ENCODE measurements around the gene ATAT1. TPM values are rescaled to one million over a fixed set of nuclear protein-coding genes. Genes with fewer than 3 reads are reported as not detected.
A peak's percentile ranks its signal among the peaks of the same experiment; 100 is the strongest.

The ATAT1 gene
- total and polyA plus RNA-seq, 2 of the 13 experiments (the other 11 are each of a cell fraction or from before 2014, with no cell fraction given): 9.2 to 23.6 TPM

DNA sequence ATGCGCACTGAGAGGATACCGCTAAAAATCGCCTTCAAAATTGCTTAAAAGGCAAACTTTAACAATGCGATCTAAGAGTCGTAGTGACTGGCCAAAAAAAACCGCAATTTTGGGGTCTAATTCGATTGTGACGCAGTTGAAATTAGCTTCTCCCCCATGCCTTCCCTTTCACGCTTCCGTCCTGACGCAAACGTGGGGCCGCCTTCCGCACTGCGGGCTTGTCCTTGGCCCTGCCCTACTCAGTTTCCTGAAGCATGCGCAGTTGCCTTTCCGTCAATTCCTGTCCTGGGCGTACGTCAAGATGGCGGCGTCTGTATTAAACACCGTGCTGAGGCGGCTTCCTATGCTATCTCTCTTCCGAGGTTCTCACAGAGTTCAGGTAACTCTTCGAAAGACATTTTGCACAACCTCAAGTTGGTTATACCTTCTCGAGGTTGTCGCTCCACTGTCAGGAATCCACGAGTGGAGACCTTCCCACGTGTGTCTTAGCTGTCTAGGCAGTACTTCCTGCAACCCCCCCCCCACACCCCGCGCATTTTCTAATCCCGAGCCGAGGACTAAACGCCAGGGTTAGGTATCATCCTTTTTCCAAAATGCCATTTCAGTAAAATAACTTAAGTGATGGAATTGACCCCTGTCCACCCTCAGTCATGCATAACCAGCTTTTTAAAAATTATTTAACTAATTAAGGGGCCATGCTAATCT lies 9.0 kb upstream of the ATAT1 start, which contains the start of gene MRPS18B (continued):
- TF ChIP-seq, protein P1, sequence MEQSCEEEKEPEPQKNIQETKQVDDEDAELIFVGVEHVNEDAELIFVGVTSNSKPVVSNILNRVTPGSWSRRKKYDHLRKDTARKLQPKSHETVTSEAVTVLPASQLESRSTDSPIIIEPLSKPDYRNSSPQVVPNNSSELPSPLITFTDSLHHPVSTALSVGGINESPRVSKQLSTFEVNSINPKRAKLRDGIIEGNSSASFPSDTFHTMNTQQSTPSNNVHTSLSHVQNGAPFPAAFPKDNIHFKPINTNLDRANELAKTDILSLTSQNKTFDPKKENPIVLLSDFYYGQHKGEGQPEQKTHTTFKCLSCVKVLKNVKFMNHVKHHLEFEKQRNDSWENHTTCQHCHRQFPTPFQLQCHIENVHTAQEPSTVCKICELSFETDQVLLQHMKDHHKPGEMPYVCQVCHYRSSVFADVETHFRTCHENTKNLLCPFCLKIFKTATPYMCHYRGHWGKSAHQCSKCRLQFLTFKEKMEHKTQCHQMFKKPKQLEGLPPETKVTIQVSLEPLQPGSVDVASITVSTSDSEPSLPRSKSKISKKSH (CRISPR knock-in tag; IDR thresholded peaks at IDR 0.05; ENCODE audit: borderline replicate concordance): 0 out of 2 replicates have a peak, but pooled peaks have one; percentile 84
- TF ChIP-seq GATAD2A (CRISPR knock-in tag; IDR thresholded peaks at IDR 0.05): peak; percentile 28
- TF ChIP-seq ADNP (CRISPR knock-in tag; IDR thresholded peaks at IDR 0.05): no peak
- TF ChIP-seq TMF1 (CRISPR knock-in tag; IDR thresholded peaks at IDR 0.05; ENCODE audit: low read depth): no peak; the same call in 1 of the 2 replicates
- TF ChIP-seq ZNF577 (CRISPR knock-in tag; IDR thresholded peaks at IDR 0.05; ENCODE audit: borderline replicate concordance, low read depth): no peak
- peak; percentile 40 for TF ChIP-seq ZNF331 (CRISPR knock-in tag; IDR thresholded peaks at IDR 0.05)
- TF ChIP-seq MAFG (CRISPR knock-in tag; IDR thresholded peaks at IDR 0.05): no peak
- TF ChIP-seq MED8 (CRISPR knock-in tag; IDR thresholded peaks at IDR 0.05; ENCODE audit: insufficient replicate concordance): peak; percentile 64
- TF ChIP-seq ARNTL (CRISPR knock-in tag; IDR thresholded peaks at IDR 0.05): 0 out of 2 replicates have a peak, but pooled peaks have one; percentile 59
- TF ChIP-seq, protein P2, sequence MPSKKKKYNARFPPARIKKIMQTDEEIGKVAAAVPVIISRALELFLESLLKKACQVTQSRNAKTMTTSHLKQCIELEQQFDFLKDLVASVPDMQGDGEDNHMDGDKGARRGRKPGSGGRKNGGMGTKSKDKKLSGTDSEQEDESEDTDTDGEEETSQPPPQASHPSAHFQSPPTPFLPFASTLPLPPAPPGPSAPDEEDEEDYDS (CRISPR knock-in tag; IDR thresholded peaks at IDR 0.05): peak; percentile 92
- TF ChIP-seq ZNF878 (CRISPR knock-in tag; IDR thresholded peaks at IDR 0.05): peak; percentile 72; the same call in 1 of the 2 replicates
- peak; percentile 66; the same call in 1 of the 2 replicates for TF ChIP-seq SNAPC2 (CRISPR knock-in tag; IDR thresholded peaks at IDR 0.05)
- TF ChIP-seq, protein P3, sequence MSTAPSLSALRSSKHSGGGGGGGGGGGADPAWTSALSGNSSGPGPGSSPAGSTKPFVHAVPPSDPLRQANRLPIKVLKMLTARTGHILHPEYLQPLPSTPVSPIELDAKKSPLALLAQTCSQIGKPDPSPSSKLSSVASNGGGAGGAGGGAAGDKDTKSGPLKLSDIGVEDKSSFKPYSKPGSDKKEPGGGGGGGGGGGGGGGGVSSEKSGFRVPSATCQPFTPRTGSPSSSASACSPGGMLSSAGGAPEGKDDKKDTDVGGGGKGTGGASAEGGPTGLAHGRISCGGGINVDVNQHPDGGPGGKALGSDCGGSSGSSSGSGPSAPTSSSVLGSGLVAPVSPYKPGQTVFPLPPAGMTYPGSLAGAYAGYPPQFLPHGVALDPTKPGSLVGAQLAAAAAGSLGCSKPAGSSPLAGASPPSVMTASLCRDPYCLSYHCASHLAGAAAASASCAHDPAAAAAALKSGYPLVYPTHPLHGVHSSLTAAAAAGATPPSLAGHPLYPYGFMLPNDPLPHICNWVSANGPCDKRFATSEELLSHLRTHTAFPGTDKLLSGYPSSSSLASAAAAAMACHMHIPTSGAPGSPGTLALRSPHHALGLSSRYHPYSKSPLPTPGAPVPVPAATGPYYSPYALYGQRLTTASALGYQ (CRISPR knock-in tag; IDR thresholded peaks at IDR 0.05): no peak
- no peak for TF ChIP-seq PHF21A (CRISPR knock-in tag; IDR thresholded peaks at IDR 0.05)
- no peak for TF ChIP-seq KAT2B (IDR thresholded peaks at IDR 0.05; ENCODE audit: borderline replicate concordance, low read depth, low read length)
- peak; percentile 97 for TF ChIP-seq YY1 (IDR thresholded peaks at IDR 0.05; ENCODE audit: insufficient read depth, insufficient replicate concordance, low read depth, low read length)
- TF ChIP-seq ZNF607 (CRISPR knock-in tag; IDR thresholded peaks at IDR 0.05; ENCODE audit: borderline replicate concordance): 0 out of 2 replicates have a peak, but pooled peaks have one; percentile 19
- TF ChIP-seq ZNF263 (CRISPR knock-in tag; IDR thresholded peaks at IDR 0.05): 0 out of 2 replicates have a peak, but pooled peaks have one; percentile 51
- TF ChIP-seq, protein P4, sequence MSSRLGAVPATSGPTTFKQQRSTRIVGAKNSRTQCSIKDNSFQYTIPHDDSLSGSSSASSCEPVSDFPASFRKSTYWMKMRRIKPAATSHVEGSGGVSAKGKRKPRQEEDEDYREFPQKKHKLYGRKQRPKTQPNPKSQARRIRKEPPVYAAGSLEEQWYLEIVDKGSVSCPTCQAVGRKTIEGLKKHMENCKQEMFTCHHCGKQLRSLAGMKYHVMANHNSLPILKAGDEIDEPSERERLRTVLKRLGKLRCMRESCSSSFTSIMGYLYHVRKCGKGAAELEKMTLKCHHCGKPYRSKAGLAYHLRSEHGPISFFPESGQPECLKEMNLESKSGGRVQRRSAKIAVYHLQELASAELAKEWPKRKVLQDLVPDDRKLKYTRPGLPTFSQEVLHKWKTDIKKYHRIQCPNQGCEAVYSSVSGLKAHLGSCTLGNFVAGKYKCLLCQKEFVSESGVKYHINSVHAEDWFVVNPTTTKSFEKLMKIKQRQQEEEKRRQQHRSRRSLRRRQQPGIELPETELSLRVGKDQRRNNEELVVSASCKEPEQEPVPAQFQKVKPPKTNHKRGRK (CRISPR knock-in tag; IDR thresholded peaks at IDR 0.05): no peak
- TF ChIP-seq, protein P5, sequence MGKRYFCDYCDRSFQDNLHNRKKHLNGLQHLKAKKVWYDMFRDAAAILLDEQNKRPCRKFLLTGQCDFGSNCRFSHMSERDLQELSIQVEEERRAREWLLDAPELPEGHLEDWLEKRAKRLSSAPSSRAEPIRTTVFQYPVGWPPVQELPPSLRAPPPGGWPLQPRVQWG (CRISPR knock-in tag; IDR thresholded peaks at IDR 0.05; ENCODE audit: borderline replicate concordance, low read depth): no peak
- TF ChIP-seq ATM (IDR thresholded peaks at IDR 0.05; ENCODE audit: borderline replicate concordance): no peak
- no peak for TF ChIP-seq ATF7 (IDR thresholded peaks at IDR 0.05)
- 0 out of 2 replicates have a peak, but pooled peaks have one; percentile 33 for TF ChIP-seq ATF7 (CRISPR knock-in tag; IDR thresholded peaks at IDR 0.05)
- TF ChIP-seq MBNL3 (CRISPR knock-in tag; conservative IDR thresholded peaks at IDR 0.05): no peak
- TF ChIP-seq RARA (CRISPR knock-in tag; IDR thresholded peaks at IDR 0.05): no peak; the same call in 1 of the 2 replicates
